ENCODE results near the gene IFNA6.
"Not testable (repeated sequence)": the region's sequence is repeated elsewhere in the genome, so short reads cannot be mapped to it uniquely, and the experiment has no call there.

IFNA6 gene

GRCh38 chr9:21350787-21351186 lies at the start of gene IFNA6:
Gene IFNA6, minus strand, starts transcription at chr9:21350887. Its CDS starts 0 bp downstream, at chr9:21350887.
- DNase-seq (ENCODE audit: low spot score) = no peak

- no peak for DNase-seq (ENCODE audit: low spot score)
Observed at GRCh38 chr9:21399956-21400355, 49.3 kb upstream of the IFNA6 start.

DNA sequence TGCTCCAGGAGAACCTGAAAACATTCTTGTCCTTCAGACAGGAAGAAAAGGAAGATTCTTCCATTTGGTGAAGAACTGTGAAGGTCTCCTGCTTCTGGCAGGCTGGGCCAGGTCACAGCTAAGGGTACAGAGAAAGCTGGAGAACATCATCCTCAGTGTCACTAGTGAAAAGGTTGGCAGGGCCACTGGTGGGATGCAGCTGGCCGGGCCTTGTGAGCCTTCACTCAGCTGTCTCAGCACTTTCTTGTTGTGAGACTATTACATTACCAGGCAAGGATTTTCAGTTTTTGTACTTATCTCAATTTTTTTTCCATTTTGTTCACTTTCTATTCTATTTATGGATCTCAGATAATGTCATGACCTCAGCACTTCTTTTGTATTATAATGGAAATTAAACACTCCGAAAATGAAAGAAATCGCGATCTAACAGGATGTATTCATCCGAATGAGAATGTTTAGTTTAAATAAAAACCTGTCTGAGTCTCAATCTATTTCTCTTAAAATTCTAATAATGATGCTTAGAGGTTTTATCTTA lies 48.3 kb upstream of the IFNA6 start:
- DNase-seq (ENCODE audit: low spot score) = no peak

DNA sequence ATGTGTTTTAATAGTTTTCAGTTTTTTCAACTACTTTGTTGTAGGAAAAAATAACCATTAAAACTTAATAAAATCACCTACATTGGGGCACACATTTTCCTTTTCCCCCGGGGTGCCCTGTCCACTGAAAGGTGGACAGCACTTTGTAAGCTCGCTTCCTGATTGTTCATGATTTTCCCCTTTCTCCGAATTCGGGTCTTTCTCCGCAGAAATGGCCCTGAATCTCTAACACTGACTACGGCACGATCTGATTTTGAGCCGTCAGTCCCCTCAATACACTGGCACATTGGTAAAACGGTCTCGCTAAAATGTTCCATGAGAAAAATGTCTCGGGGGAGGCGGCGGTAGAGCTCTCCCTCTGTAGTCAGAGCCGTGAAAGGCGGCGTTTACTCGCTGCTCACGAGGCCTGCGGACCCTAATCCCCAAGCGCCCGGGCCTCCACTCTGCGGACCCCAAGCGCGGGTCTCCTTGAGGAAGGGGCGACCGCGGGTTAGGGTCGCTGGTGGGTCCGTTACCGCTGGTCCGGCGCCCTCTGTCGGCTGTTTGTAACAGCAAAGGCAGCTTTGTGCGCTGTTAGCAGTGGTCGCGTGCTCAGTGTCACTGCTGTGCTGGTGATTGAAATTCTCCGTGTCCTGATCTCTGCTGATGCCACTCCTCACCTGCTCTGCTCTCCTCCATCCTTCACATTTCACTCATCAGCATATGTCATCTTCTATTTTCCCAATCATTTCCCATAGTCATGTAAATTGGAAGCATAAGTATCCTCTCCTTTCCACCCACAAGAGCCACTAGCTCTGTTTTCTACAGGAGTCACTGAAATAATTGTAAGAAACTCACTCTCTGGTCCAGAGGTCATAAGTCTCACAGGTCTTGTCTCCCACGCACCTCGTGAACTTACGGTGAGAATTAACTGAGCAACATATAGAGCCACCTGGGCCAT lies 45.4 kb upstream of the IFNA6 start:
- DNase-seq (ENCODE audit: low spot score) = no peak

DNA sequence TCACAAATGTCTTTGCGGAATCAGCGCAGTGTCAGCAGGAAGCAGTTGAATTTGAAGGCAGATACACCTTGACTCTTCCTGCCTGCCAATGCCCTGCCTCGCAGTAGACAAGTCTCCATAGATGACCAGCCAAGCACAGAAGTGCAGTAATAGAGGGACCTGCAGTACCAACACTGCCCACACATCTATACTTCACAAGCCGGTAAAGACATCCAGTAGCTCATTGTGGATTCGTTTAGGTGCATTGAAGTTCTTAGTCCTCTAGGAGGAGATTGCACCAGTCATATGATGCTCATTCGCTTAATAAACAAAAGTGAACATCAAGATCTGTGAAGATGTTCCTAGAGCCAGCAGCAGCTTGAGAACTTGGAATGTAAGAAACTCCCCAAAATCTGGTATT lies 41.6 kb upstream of the IFNA6 start:
- no peak for DNase-seq (ENCODE audit: low spot score)

DNA sequence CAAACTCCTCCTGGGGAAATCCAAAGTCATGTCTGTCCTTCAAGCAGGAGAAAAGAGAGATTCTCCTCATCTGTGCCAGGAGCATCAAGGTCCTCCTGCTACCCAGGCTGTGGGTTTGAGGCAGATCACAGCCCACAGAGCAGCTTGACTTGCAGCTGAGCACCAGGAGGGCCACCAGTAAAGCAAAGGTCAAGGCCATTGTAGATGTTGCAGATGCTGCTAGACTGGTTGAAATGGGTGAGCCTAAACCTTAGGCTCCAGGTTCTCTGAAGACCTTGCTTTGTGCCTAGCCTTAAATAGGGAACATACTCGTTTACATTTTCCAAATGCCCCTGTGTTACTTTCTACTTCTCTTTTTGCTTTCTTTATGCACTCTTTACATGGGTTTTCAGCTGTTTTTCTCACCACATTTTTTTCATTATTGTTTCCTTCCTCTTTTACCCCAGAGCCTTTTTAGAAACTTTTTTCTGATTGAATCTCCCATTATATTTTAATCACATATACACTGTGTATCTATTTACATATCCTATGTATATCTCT lies 34.5 kb upstream of the IFNA6 start, which contains the start of gene IFNA2:
Gene IFNA2 (minus strand): TSS at position 268 of the 540 bp plus-strand sequence. CDS start 69 bp downstream, at position 199.
- DNase-seq (ENCODE audit: low spot score) = no peak

DNA sequence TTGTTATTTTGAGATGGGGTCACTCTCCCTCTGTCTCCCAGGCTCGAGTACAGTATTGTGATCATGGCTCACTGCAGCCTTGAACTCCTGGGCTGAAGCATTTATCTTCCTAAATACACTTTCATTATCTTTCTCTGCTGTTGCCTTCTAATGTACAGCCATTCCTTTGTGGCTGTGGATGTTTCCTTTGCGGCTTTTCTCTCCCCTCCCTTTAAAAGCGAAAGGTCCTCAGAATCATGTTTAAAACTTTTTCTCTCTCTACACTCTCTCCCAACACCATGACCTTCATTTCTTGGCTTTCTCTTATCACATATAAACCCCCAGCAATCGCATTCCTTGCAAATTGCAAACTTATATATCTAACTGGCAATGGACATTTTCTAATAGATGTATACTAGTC lies 32.9 kb upstream of the IFNA6 start:
- no peak for DNase-seq (ENCODE audit: low spot score)

GRCh38 chr9:21381448-21382339 lies 31.0 kb upstream of the IFNA6 start:
- peak; percentile 59 for DNase-seq (ENCODE audit: low spot score)

DNA sequence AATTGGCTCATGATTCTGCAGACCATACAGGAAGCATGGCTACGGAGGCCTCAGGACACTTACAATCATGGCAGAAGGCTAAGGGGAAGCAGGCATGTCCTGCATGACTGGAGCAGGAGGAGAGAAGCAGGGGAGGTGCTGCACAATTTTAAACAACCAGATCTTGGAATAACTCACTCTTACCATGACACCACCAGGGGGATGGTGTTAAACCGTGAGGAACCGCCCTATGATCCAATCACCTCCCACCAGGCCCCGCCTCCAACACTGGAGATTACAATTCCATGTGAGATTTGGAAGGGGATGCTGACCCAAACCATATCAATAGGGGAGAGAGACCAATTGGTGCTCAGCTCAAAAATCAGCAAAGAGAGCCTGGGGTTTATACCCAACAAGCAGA lies 20.8 kb upstream of the IFNA6 start:
- DNase-seq (ENCODE audit: low spot score) = not testable (repeated sequence)

DNA sequence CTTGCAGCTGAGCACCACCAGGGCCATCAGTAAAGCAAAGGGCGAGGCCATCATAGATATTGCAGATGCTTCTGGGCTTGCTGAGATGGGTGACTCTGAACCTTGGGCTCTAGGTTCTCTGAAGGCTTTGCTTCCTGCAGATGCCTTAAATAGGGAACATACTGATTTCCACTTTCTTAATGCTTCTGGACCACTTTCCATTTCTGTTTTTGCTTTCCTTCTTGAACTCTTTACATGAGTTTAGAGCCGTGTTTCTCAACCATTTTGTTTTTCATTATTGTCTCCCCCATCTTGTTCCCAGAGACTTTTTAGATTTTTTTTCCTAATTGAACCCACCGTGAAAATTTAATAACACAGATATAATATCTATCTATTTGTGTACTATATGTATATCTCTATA lies 17.3 kb upstream of the IFNA6 start, which contains the start of gene IFNA13:
Gene IFNA13 (minus strand): TSS at position 101 of the 400 bp plus-strand sequence. CDS start 47 bp downstream, at position 54.
- no peak for DNase-seq (ENCODE audit: low spot score)

- DNase-seq (ENCODE audit: low spot score) = not testable (repeated sequence)
Observed at GRCh38 chr9:21367169-21367568, 16.5 kb upstream of the IFNA6 start.

- DNase-seq (ENCODE audit: low spot score) = no peak
Observed at GRCh38 chr9:21362287-21362686, 11.6 kb upstream of the IFNA6 start.

DNA sequence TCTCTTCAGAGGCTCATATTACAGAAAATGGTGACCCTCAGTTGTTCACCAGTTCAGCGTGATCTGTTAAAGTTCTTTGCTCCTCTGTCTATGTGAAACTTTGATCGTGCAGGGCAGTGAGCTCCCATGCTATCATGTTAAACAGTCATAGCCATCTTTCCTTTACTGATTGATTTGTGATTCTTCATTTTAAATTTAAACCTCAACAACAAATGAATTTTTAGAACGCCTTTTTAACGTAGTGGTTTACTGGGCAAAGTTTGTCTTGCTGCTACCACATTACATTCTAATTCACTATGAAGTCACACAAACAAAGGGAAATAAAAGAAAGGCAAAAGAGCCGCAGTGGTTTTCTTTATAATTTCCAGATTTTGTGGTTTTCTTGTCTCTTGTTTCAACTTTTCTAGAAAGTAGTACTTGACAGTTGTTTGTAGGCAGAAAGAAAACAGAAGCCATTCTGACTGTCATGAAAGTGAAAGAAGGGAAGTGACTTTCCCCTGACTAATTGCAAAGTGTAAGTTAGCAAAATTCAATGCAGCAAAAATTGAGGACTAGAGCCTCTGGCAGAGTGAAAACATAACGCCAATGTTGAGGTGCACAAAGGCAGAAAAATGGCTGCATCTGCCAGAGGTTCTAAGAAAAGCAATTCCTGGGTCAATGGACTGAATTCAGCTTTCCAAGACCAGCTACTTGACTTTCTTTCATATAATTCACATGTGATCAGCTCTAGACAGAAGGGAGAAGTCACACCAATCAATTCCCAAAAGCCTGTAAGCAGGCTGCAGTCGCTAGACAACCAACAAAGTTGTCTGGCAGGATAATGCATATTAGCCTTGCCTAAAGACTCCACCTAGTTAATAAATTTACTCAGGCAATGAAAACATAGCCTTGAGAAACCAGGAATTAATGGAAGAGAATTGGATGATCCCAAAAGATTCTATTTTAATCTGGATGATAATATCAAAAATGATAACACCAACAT lies 7.1 kb upstream of the IFNA6 start:
- peak; percentile 47 for DNase-seq (ENCODE audit: low spot score)

- no peak for DNase-seq (ENCODE audit: low spot score)
Observed at GRCh38 chr9:21348430-21348970, 2.2 kb downstream of the IFNA6 start.

GRCh38 chr9:21340735-21341134 lies 10.0 kb downstream of the IFNA6 start:
- no peak for DNase-seq (ENCODE audit: low spot score)

DNA sequence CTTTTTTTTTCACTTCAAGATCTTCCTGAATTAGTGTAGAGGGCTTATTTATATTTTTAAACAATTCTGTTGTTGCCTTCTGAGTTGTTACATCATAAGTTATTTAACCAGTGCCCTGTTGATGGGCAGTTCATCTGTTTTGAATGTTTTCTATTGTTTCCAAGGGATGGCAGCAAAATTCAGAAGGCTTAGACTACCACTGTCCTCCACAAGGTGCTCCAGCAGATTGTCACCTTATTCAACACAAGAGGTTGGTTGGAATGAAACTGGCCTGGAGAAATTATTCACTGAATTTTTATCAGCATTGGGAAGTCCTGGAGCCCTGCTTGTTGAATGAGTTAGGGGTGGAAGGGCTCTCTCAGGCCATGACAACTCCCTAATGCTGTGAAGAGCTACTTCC lies 14.2 kb downstream of the IFNA6 start:
- DNase-seq (ENCODE audit: low spot score) = peak; percentile 35

DNA sequence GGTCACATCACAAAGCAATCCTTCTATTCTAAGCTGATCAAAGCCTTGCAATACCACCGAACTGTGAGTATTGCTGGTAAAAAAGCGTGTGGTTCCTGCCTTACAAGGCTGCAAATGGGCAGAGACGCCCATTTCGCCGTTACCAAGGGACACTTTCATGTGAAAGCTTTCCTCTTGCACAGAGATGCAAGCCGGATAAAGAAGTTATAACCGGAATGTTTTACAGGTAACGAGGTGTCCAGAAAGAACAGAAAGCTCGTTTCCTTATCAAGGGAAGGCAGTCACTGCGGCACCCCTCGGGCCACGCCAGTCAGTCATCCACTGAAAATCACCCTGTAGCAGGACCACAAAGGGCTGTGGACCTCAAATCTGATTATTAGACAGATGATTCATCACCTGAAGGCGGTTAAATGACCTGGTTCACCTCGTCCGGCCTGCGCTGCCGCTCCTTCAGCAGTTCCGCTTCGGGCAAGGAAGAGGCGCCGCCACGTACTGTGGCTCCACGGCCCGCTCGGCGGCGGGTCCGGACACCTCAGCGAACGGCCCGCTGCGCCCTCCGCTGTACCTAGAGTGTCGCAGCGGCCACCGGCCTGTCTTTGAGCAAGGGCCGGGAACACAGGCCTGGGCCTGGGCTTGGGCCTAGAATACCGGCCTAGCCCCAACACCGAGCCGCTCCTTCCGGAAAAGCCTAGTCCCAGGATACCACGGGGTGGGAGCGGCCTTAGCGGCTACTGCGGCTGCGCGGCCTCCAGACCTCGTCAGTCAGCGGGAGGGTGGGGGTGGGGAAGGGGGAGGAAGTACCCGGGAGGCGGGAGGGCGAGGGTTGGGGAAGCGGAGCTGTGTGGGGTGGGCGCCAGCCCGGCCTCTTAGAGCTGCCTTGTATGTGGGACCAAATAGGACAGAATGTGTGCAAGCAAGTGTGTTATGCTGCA lies 15.7 kb downstream of the IFNA6 start, which contains the start of gene KLHL9:
Gene KLHL9 (minus strand): TSS at position 704 of the 932 bp plus-strand sequence. CDS start 545 bp downstream, at position 159.
- peak; percentile 91 for DNase-seq (ENCODE audit: low spot score)

DNA sequence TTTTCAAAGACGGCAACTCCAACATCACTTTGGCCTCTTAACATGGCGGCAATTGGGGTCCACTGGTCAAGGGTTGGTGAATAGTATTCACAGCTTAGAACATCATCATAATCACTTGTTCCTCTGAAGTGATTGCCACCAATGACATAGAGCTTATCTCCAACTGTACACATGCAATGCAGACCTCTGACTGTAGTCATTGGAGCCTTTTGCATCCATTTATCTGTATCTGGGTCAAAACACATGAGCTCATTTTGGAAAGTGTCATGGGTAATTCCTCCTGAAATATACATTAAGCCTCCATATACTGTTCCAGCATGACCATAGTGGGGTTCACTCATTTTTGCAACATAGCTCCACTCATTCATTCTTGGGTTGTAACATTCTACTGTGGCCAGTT lies 17.5 kb downstream of the IFNA6 start:
- DNase-seq (ENCODE audit: low spot score) = no peak

Measured in pons (tissue), 1 donor.